GM06990 (cell line): Measurements from ENCODE around the gene RASGRP2.

ENCODE experiments used
- DNase-seq: peaks from one replicate; pipeline ENCODE4 v3.0.0-alpha.2; 2011; ENCODE audit not compliant: insufficient read length; ENCODE audit errors: extremely low read depth
- H3K27me3 ChIP-seq: replicated peaks from 2 replicates; pipeline ENCODE4 v1.6.0; 2011; ENCODE audit warnings: low read length; ENCODE audit not compliant: control insufficient read depth, insufficient read depth
- H3K36me3 ChIP-seq: 2 replicates; pipeline ENCODE4 v1.5.1; 2011; ENCODE audit warnings: low read length; ENCODE audit not compliant: control insufficient read depth, insufficient read depth
- H3K4me3 ChIP-seq: replicated peaks from 2 replicates; pipeline ENCODE4 v1.5.1; 2011; ENCODE audit warnings: low read depth, mild to moderate bottlenecking, control low read depth, low read length
- TF ChIP-seq, protein P1 (sequence below): IDR thresholded peaks from 2 replicates; pipeline ENCODE4 v1.5.1; 2011; ENCODE audit warnings: low read length, control low read depth, mild to moderate bottlenecking, inconsistent platforms; ENCODE audit not compliant: insufficient read depth, poor library complexity, severe bottlenecking

The RASGRP2 gene

DNA sequence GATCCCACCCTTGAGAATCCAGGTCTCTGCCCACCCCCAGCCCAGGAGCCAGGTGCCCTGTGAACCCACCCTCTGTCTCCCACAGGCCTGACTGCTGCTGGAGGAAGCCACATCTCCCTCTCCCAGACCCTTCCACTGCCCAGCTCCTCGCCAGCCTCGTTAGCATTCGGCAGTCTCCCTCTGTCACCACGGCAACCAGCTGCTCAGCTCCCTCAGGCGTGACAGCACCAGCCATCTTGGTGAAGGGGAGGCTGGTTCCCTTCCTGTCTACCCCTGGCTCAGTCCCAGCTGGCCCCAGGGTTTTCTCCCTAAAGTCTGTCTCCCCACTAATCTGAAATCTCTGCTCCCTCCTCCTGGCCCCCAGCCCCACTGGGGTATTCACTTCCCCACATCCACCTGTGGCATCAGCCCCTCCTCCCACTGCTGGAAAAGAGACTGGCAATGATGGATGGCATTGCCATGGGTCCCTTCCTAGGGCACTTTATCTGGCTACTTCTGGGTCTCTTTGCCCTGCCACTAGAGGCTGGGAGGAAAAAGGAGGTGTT, 49.0 kb downstream of the RASGRP2 start:
- no peaks in the 10 kb centered on the region for H3K36me3 ChIP-seq
- no peak for DNase-seq
- no peaks in the 10 kb centered on the region; the same call in none of the 2 replicates for H3K27me3 ChIP-seq
- TF ChIP-seq, protein P1, sequence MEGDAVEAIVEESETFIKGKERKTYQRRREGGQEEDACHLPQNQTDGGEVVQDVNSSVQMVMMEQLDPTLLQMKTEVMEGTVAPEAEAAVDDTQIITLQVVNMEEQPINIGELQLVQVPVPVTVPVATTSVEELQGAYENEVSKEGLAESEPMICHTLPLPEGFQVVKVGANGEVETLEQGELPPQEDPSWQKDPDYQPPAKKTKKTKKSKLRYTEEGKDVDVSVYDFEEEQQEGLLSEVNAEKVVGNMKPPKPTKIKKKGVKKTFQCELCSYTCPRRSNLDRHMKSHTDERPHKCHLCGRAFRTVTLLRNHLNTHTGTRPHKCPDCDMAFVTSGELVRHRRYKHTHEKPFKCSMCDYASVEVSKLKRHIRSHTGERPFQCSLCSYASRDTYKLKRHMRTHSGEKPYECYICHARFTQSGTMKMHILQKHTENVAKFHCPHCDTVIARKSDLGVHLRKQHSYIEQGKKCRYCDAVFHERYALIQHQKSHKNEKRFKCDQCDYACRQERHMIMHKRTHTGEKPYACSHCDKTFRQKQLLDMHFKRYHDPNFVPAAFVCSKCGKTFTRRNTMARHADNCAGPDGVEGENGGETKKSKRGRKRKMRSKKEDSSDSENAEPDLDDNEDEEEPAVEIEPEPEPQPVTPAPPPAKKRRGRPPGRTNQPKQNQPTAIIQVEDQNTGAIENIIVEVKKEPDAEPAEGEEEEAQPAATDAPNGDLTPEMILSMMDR = no peak
- no peak overlapping the region for H3K4me3 ChIP-seq

DNA sequence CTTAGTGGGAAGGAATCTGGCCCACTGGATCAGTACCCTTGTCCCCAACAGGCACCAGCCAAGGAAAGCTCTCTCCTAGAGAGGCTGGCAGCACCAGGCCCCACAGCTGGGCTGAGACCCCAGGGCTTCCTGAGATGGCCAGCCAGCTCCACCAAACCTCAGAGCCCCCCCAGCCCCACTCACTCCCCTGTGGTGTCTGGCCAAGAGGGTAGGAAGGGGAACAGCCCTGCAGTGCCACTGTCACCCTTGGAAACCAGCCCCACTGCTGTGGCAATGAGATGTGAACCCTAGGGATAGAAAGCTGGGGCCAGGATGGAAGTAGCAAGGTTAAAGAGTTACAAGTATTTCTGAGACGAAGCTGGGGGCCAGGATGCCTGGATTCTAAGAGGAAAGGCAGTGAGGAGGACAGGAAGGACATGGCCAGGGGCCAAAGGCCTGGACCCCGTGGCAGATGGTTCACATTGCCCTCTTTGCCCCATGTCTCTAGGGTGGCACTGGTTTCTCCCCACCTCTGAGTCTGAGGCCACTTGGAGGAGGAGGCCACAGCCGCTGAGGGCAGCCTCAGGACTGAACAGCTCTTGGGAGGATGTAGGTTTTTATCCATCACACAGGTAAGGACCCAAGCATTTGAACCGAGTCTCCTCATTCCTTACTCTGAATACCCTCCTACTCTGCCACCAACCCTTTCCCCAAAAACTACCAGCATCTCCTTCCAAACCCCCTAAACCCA, 49.8 kb downstream of the RASGRP2 start:
- no peaks in the 10 kb centered on the region; the same call in none of the 2 replicates for H3K27me3 ChIP-seq
- DNase-seq = no peak
- no peaks in the 10 kb centered on the region for H3K36me3 ChIP-seq
- TF ChIP-seq, protein P1 = no peak
- H3K4me3 ChIP-seq = no peak overlapping the region

DNA sequence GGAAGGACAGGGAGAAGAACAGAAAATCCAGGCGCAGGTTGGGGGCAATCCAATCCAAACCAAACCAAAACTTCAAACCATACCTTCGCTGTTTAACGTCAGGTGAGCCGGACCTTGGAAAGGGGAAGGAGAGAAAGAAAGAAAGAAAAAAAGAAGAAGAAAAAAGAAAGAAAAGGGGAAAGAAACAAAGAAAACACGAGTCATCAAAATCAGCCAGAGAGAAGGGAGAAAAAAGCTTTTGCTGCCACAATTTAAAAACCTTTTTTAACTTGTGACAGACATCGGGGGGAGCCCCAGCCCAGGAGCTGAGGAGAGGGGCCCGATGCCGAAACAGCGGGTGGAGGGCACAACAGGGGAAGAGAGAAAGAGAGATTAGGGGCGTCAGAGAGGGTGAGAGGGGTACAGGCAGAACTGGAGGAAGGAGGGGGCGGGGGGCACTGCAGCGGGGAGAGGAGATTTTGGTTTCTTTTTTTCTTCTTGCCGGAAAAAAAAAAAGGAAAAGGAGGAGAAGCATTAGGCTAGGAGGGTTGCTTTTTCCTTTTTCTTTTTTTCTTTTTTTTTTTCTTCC, 51.1 kb downstream of the RASGRP2 start:
- TF ChIP-seq, protein P1 = no peak
- no peak for DNase-seq
- no peak overlapping the region for H3K4me3 ChIP-seq
- no peaks in the 10 kb centered on the region; the same call in none of the 2 replicates for H3K27me3 ChIP-seq
- H3K36me3 ChIP-seq = no peaks in the 10 kb centered on the region

DNA sequence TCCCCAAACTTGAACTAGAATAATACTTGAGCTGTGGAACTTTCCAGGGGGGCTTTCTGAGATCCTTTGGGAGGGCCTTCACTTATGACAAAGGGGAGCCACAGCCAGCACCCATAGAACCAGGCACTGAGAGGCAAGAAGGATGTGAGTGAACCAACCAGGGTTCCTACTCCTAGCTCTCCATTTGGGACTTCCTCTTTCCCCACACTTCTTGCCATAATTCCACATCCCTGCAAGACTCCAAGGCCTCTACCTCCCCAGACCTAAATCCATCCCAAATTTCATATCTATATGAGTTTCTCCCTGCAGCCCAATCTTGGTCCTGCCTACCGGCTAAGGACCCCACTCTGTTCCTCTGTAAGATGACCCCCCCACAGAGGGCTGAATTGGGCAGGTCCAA, 52.4 kb downstream of the RASGRP2 start:
- Histone ChIP-seq H3K36me3 (no peaks in the 10 kb centered on the region), H3K27me3 (no peaks in the 10 kb centered on the region; the same call in none of the 2 replicates), H3K4me3 (no peak overlapping the region)
- no peak for DNase-seq
- TF ChIP-seq, protein P1 = no peak

DNA sequence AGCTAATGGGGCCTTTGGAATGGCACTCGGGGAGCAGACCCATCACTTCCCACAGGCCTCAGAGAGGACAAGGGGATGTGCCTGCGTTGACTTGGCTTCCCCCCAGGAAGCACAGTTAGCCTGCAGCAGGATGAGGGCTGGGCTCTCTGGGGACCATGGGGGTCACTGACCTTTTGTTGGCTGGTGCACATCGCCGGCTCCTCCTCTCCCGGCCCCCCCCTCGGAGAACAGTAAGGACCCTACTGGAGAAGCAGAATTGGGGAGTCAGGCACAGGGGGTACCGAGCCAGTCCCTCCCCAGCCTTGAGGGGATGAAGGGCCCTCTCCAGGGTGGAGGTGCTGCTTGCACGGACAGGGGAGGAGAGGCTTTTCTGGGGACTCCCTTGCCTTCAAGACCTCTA, 53.7 kb downstream of the RASGRP2 start:
- H3K36me3 ChIP-seq = no peaks in the 10 kb centered on the region
- DNase-seq = no peak
- no peak overlapping the region for H3K4me3 ChIP-seq
- H3K27me3 ChIP-seq = no peaks in the 10 kb centered on the region; the same call in none of the 2 replicates
- TF ChIP-seq, protein P1 = no peak
